Keratinocyte (primary cell): ENCODE measurements around the gene GASK1A.

Experiments
- CTCF ChIP-seq, 3 experiments: IDR thresholded peaks in 1 of 3; conservative IDR thresholded peaks in 1 of 3; optimal IDR thresholded peaks in 1 of 3; 2 replicates in 2 of 3; 3 replicates in 1 of 3; pipeline versions ENCODE3 to v1.5.1; 2011; ENCODE audit warnings: low read length in 3 of 3, mild to moderate bottlenecking in 3 of 3, moderate library complexity in 2 of 3, control low read depth in 1 of 3, inconsistent platforms in 1 of 3; ENCODE audit not compliant: insufficient read depth in 2 of 3; ENCODE audit errors: extremely low read depth in 1 of 3
- EZH2 ChIP-seq: IDR thresholded peaks from one replicate; pipeline ENCODE4 v1.6.1; 2012; ENCODE audit warnings: inconsistent platforms, mild to moderate bottlenecking, low read length, moderate library complexity

- no peak for TF ChIP-seq CTCF (optimal IDR thresholded peaks at IDR 0.05 in 1 of 3, IDR thresholded peaks at IDR 0.05 in 1 of 3, conservative IDR thresholded peaks at IDR 0.05 in 1 of 3; ENCODE audit: extremely low read depth in 1 of 3, insufficient read depth in 2 of 3, low read length in 3 of 3)
- no peak for TF ChIP-seq EZH2
Measured at GRCh38 chr3:42980909-42981308, 1.8 kb downstream of the GASK1A start.
